Measurements from ENCODE around the gene EFCAB8. TPM values are rescaled to one million over a fixed set of nuclear protein-coding genes. Genes with fewer than 3 reads are reported as not detected.

EFCAB8 gene
- total RNA-seq, 2 experiments from 2014 or later, result not detected

DNA sequence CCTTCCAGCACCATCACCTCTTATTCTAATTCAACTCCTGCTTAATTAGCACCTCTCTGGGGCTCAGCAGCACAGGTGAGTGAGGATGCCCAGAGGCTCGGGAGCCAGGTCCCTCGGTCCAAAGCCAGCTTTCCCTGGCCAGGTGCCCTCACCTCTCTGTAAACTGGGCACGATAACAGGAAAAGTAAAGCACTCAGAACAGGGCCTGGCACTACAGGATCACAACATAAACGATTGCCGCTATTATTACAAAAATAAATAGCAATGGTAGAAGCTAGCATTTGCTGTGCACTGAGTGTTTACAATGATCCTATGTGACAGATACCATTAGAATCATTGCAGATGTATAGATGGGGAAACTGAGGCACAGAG is 151.4 kb downstream of the EFCAB8 start:
- no peak for DNase-seq (ENCODE audit: low spot score)
- Histone ChIP-seq H3K79me2 (ENCODE audit: insufficient read depth, low read depth, low read length) (no peaks in the 10 kb centered on the region), H3K27ac (ENCODE audit: low read depth, low read length, poor library complexity, severe bottlenecking) (no peak overlapping the region), H4K20me1 (ENCODE audit: insufficient read depth, low read length) (no peaks in the 10 kb centered on the region), H3K4me3 (ENCODE audit: low read depth, low read length, poor library complexity, severe bottlenecking) (no peak overlapping the region), H3K9me3 (ENCODE audit: low read length) (peaks cover 3% of the 10 kb centered on the region; the same call in 1 of the 2 replicates), H3K9me2 (ENCODE audit: insufficient read depth, low read length) (no peaks in the 10 kb centered on the region), H3K36me3 (ENCODE audit: insufficient read depth, low read length) (no peaks in the 10 kb centered on the region), H3K4me1 (ENCODE audit: insufficient read depth, low read length, poor library complexity, severe bottlenecking) (no peaks in the 10 kb centered on the region), H2AFZ (ENCODE audit: low read length) (no peak overlapping the region), H3K4me2 (ENCODE audit: low read length) (no peak overlapping the region)
- TF ChIP-seq, protein P1, sequence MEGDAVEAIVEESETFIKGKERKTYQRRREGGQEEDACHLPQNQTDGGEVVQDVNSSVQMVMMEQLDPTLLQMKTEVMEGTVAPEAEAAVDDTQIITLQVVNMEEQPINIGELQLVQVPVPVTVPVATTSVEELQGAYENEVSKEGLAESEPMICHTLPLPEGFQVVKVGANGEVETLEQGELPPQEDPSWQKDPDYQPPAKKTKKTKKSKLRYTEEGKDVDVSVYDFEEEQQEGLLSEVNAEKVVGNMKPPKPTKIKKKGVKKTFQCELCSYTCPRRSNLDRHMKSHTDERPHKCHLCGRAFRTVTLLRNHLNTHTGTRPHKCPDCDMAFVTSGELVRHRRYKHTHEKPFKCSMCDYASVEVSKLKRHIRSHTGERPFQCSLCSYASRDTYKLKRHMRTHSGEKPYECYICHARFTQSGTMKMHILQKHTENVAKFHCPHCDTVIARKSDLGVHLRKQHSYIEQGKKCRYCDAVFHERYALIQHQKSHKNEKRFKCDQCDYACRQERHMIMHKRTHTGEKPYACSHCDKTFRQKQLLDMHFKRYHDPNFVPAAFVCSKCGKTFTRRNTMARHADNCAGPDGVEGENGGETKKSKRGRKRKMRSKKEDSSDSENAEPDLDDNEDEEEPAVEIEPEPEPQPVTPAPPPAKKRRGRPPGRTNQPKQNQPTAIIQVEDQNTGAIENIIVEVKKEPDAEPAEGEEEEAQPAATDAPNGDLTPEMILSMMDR (conservative IDR thresholded peaks at IDR 0.05; ENCODE audit: low read length), result no peak
- no peak for TF ChIP-seq EZH2phosphoT487 (IDR thresholded peaks at IDR 0.05; ENCODE audit: borderline replicate concordance, low read depth, low read length)
- ChIA-PET POLR2A (interaction anchor here (0.6 kb wide), 1 partner anchor 177 kb away, joined by 10 read pairs; no protein-coding TSS in a partner anchor), CTCF (ENCODE audit: unreplicated experiment) (interaction anchor here (0.6 kb wide), 1 partner anchor 14 kb away, joined by 3 read pairs; no protein-coding TSS in a partner anchor)
- intact Hi-C loops (cut with micrococcal nuclease; ENCODE audit: unreplicated experiment), result no loop called here
- BruUV-seq (replicated peaks), result no TSS peak

DNA sequence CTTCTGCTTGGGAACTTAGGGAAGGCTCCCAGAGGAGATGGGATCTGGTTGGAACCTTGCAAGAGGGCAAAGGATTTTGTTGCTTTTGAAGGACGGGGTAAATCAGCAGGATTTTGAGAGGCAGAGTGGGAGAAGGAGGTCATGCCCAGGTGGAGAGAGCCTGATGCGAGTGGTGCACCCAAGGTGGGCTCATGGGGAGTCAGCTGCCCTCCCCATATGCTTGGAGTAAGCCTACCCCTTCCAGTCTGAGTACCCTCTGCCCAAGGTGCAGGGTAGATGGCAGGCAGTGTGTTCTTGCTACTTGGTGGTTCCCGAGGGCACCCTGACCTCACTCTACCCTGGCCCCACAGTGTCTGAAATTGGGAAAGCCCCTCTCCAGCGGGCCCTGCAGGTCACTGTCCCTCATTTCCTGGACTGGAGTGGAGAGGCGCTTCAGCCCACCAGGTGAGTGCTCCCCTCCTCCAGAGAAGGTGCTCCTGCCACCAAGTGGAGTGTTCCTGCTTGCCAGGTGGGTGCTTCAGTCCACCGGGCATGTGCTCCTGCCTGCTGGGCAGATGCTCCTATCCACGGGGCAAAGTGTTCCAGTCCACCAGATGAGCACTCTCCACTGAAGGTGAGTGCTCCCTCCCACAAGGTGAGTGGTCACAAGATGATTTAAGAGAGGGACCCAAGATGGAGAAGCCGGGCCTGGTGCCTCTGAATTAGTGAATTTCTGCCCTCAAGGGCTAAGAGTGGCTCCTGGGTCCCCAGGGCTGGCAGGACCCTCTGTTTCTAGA is 152.1 kb downstream of the EFCAB8 start:
- TF ChIP-seq, protein P1 (conservative IDR thresholded peaks at IDR 0.05; ENCODE audit: low read length), result no peak
- no peak for TF ChIP-seq EZH2phosphoT487 (IDR thresholded peaks at IDR 0.05; ENCODE audit: borderline replicate concordance, low read depth, low read length)
- Histone ChIP-seq H3K36me3 (ENCODE audit: insufficient read depth, low read length) (no peaks in the 10 kb centered on the region), H3K4me2 (ENCODE audit: low read length) (no peak overlapping the region), H3K9me3 (ENCODE audit: low read length) (no peaks in the 10 kb centered on the region), H3K27ac (ENCODE audit: low read depth, low read length, poor library complexity, severe bottlenecking) (no peak overlapping the region), H3K4me3 (ENCODE audit: low read depth, low read length, poor library complexity, severe bottlenecking) (no peak overlapping the region), H2AFZ (ENCODE audit: low read length) (no peak overlapping the region), H3K9me2 (ENCODE audit: insufficient read depth, low read length) (no peaks in the 10 kb centered on the region), H4K20me1 (ENCODE audit: insufficient read depth, low read length) (no peaks in the 10 kb centered on the region), H3K79me2 (ENCODE audit: insufficient read depth, low read depth, low read length) (no peaks in the 10 kb centered on the region), H3K4me1 (ENCODE audit: insufficient read depth, low read length, poor library complexity, severe bottlenecking) (no peaks in the 10 kb centered on the region)
- no peak for DNase-seq (ENCODE audit: low spot score)
- BruUV-seq (replicated peaks), result no TSS peak
- intact Hi-C loops (cut with micrococcal nuclease; ENCODE audit: unreplicated experiment), result no loop called here
- POLR2A ChIA-PET, result no interaction called here
- CTCF ChIA-PET (ENCODE audit: unreplicated experiment), result no interaction called here

Other genes starting within 250 kb of the EFCAB8 start
- gene C20orf203, start 185.0 kb upstream of the EFCAB8 start, total RNA-seq (2014; rRNA removed; shearing (Covaris generic)), result 0.47 and 0.70 TPM in 2 replicates
- 1.3 and 1.4 TPM in 2 replicates for gene C20orf203, start 185.0 kb upstream of the EFCAB8 start, total RNA-seq (2022)
- gene COMMD7, start 115.5 kb upstream of the EFCAB8 start, total RNA-seq (2014; rRNA removed; shearing (Covaris generic)), result 20.3 and 22.2 TPM in 2 replicates
- gene COMMD7, start 115.5 kb upstream of the EFCAB8 start, total RNA-seq (2022), result 20.5 and 25.2 TPM in 2 replicates
- gene DNMT3B, start 96.5 kb upstream of the EFCAB8 start, total RNA-seq (2014; rRNA removed; shearing (Covaris generic)), result 11.4 and 12.1 TPM in 2 replicates
- gene DNMT3B, start 96.5 kb upstream of the EFCAB8 start, total RNA-seq (2022), result 13.8 and 18.1 TPM in 2 replicates
- 106 and 116 TPM in 2 replicates for gene MAPRE1, start 39.0 kb upstream of the EFCAB8 start, total RNA-seq (2014; rRNA removed; shearing (Covaris generic))
- gene MAPRE1, start 39.0 kb upstream of the EFCAB8 start, total RNA-seq (2022), result 172 and 179 TPM in 2 replicates
- gene SUN5, start 145.5 kb downstream of the EFCAB8 start, total RNA-seq (2014; rRNA removed; shearing (Covaris generic)), result not detected in 2 replicates
- gene SUN5, start 145.5 kb downstream of the EFCAB8 start, total RNA-seq (2022), result not detected in 2 replicates
- gene BPIFB2, start 148.8 kb downstream of the EFCAB8 start, total RNA-seq (2014; rRNA removed; shearing (Covaris generic)), result not detected in 2 replicates
- gene BPIFB2, start 148.8 kb downstream of the EFCAB8 start, total RNA-seq (2022), result not detected in 2 replicates
- not detected in 2 replicates for gene BPIFB6, start 172.7 kb downstream of the EFCAB8 start, total RNA-seq (2014; rRNA removed; shearing (Covaris generic))
- gene BPIFB6, start 172.7 kb downstream of the EFCAB8 start, total RNA-seq (2022), result not detected in 2 replicates
- not detected in 2 replicates for gene BPIFB3, start 195.0 kb downstream of the EFCAB8 start, total RNA-seq (2014; rRNA removed; shearing (Covaris generic))
- not detected in 2 replicates for gene BPIFB3, start 195.0 kb downstream of the EFCAB8 start, total RNA-seq (2022)
- not detected in 2 replicates for gene BPIFB4, start 220.7 kb downstream of the EFCAB8 start, total RNA-seq (2014; rRNA removed; shearing (Covaris generic))
- gene BPIFB4, start 220.7 kb downstream of the EFCAB8 start, total RNA-seq (2022), result not detected in 2 replicates

Data from OCI-LY7 (cell line).